ENCODE results near the gene MMP15.

MMP15 gene

GRCh38 chr16:58042886-58043515 lies 17.4 kb downstream of the MMP15 start:
- in situ Hi-C loops (cut with MboI; ENCODE audit: low pct_unique_long_range_greater_than_20kb, low sequenced_read_pairs), result no loop called here
- DNase-seq, result no peak

- in situ Hi-C loops (cut with MboI; ENCODE audit: low pct_unique_long_range_greater_than_20kb, low sequenced_read_pairs), result no loop called here
- DNase-seq, result no peak
Observed at GRCh38 chr16:58043571-58044155, 18.1 kb downstream of the MMP15 start.

GRCh38 chr16:58044266-58045019 lies 18.9 kb downstream of the MMP15 start:
- DNase-seq, result no peak
- in situ Hi-C loops (cut with MboI; ENCODE audit: low pct_unique_long_range_greater_than_20kb, low sequenced_read_pairs), result no loop called here

GRCh38 chr16:58045096-58045495 lies 19.5 kb downstream of the MMP15 start:
- DNase-seq, result no peak
- in situ Hi-C loops (cut with MboI; ENCODE audit: low pct_unique_long_range_greater_than_20kb, low sequenced_read_pairs), result no loop called here

GRCh38 chr16:58046054-58046881 lies 20.7 kb downstream of the MMP15 start:
- DNase-seq, result peak; percentile 65
- in situ Hi-C loops (cut with MboI; ENCODE audit: low pct_unique_long_range_greater_than_20kb, low sequenced_read_pairs), result no loop called here

GRCh38 chr16:58046936-58047335 lies 21.4 kb downstream of the MMP15 start:
- in situ Hi-C loops (cut with MboI; ENCODE audit: low pct_unique_long_range_greater_than_20kb, low sequenced_read_pairs), result no loop called here
- no peak for DNase-seq

GRCh38 chr16:58047557-58048348 lies 22.2 kb downstream of the MMP15 start:
- DNase-seq, result no peak
- in situ Hi-C loops (cut with MboI; ENCODE audit: low pct_unique_long_range_greater_than_20kb, low sequenced_read_pairs), result no loop called here

GRCh38 chr16:58048494-58049231 lies 23.1 kb downstream of the MMP15 start:
- DNase-seq, result no peak
- in situ Hi-C loops (cut with MboI; ENCODE audit: low pct_unique_long_range_greater_than_20kb, low sequenced_read_pairs), result no loop called here

GRCh38 chr16:58049232-58050185 lies 24.0 kb downstream of the MMP15 start:
- DNase-seq, result no peak
- in situ Hi-C loops (cut with MboI; ENCODE audit: low pct_unique_long_range_greater_than_20kb, low sequenced_read_pairs), result no loop called here

- in situ Hi-C loops (cut with MboI; ENCODE audit: low pct_unique_long_range_greater_than_20kb, low sequenced_read_pairs), result no loop called here
- no peak for DNase-seq
Observed at GRCh38 chr16:58051296-58051695, 25.7 kb downstream of the MMP15 start.

GRCh38 chr16:58051821-58052603 lies 26.5 kb downstream of the MMP15 start:
- DNase-seq, result no peak
- in situ Hi-C loops (cut with MboI; ENCODE audit: low pct_unique_long_range_greater_than_20kb, low sequenced_read_pairs), result no loop called here

GRCh38 chr16:58053682-58054005 lies 28.1 kb downstream of the MMP15 start:
- in situ Hi-C loops (cut with MboI; ENCODE audit: low pct_unique_long_range_greater_than_20kb, low sequenced_read_pairs), result no loop called here
- DNase-seq, result no peak

GRCh38 chr16:58054289-58054688 lies 28.7 kb downstream of the MMP15 start:
- peak; percentile 70 for DNase-seq
- in situ Hi-C loops (cut with MboI; ENCODE audit: low pct_unique_long_range_greater_than_20kb, low sequenced_read_pairs), result no loop called here

GRCh38 chr16:58056580-58056979 lies 31.0 kb downstream of the MMP15 start:
- no peak for DNase-seq
- in situ Hi-C loops (cut with MboI; ENCODE audit: low pct_unique_long_range_greater_than_20kb, low sequenced_read_pairs), result no loop called here

GRCh38 chr16:58057121-58057520 lies 31.6 kb downstream of the MMP15 start:
- no peak for DNase-seq
- in situ Hi-C loops (cut with MboI; ENCODE audit: low pct_unique_long_range_greater_than_20kb, low sequenced_read_pairs), result no loop called here

GRCh38 chr16:58057784-58058183 lies 32.2 kb downstream of the MMP15 start:
- in situ Hi-C loops (cut with MboI; ENCODE audit: low pct_unique_long_range_greater_than_20kb, low sequenced_read_pairs), result no loop called here
- no peak for DNase-seq

GRCh38 chr16:58062821-58063220 lies 37.3 kb downstream of the MMP15 start:
- in situ Hi-C loops (cut with MboI; ENCODE audit: low pct_unique_long_range_greater_than_20kb, low sequenced_read_pairs), result no loop called here
- DNase-seq, result no peak
